SK-N-SH (cell line): ENCODE data around the gene PPP2R3B. TPM values are rescaled to one million over a fixed set of nuclear protein-coding genes. Genes with fewer than 3 reads are reported as not detected.

ENCODE experiments used
- CTCF ChIA-PET: fragments of 300-600, 350-600 bp; formaldehyde crosslinking; extraction: SDS; loops from one replicate; lab custom pipeline; 2021; lab: Yijun Ruan, JAX
- POLR2A ChIA-PET: fragments of 350-600 bp; sonication (Branson Sonifier 250); formaldehyde crosslinking; extraction: SDS; loops from one replicate; lab custom pipeline; 2020; ENCODE audit warnings: antibody characterized with exemption, inconsistent platforms; lab: Yijun Ruan, JAX
- DNase-seq: peaks from one replicate; pipeline ENCODE4 v3.0.0; 2012
- H2AFZ ChIP-seq: fragments of 200-600 bp; sonication (generic); 2 replicates; pipeline ENCODE4 v1.8.1; 2016; ENCODE audit warnings: antibody characterized with exemption, mild to moderate bottlenecking, low read depth
- H3F3A ChIP-seq: fragments of 200-600 bp; sonication (generic); replicated peaks from 2 replicates; pipeline ENCODE3; 2016; ENCODE audit warnings: antibody characterized with exemption, mild to moderate bottlenecking; ENCODE audit not compliant: insufficient read depth
- H3K27ac ChIP-seq, 2 experiments: fragments of 200-500 bp in 1 of 2; fragments of 200-600 bp in 1 of 2; sonication (Bioruptor generic) in 1 of 2; sonication (generic), shearing (Covaris generic) in 1 of 2; 2 replicates each; pipeline versions ENCODE4 v1.5.1 to v1.6.1; 2014 to 2016; ENCODE audit warnings: low read depth in 2 of 2, inconsistent platforms in 1 of 2, low read length in 1 of 2, mild to moderate bottlenecking in 1 of 2, mixed read lengths in 1 of 2
- H3K27me3 ChIP-seq: fragments of 200-600 bp; sonication (generic), shearing (Covaris generic); 2 replicates; pipeline ENCODE4 v1.6.1; 2016; ENCODE audit warnings: mixed run types; ENCODE audit not compliant: insufficient read depth
- H3K36me3 ChIP-seq, 2 experiments: fragments of 200-500 bp in 1 of 2; fragments of 200-600 bp in 1 of 2; sonication (Bioruptor generic) in 1 of 2; sonication (generic) in 1 of 2; replicated peaks in 1 of 2; 2 replicates each; pipeline versions ENCODE3 to v1.5.1; 2014 to 2016; ENCODE audit warnings: low read length in 1 of 2, mild to moderate bottlenecking in 1 of 2; ENCODE audit not compliant: insufficient read depth in 2 of 2, control insufficient read depth in 1 of 2
- H3K4me1 ChIP-seq, 2 experiments: fragments of 200-500 bp in 1 of 2; fragments of 200-600 bp in 1 of 2; sonication (Bioruptor generic) in 1 of 2; sonication (generic), shearing (Covaris generic) in 1 of 2; 2 replicates each; pipeline versions ENCODE4 v1.5.1 to v1.6.1; 2014 to 2016; ENCODE audit warnings: low read depth in 1 of 2, low read length in 1 of 2, mixed run types in 1 of 2; ENCODE audit not compliant: insufficient read depth in 2 of 2, control insufficient read depth in 1 of 2
- H3K4me2 ChIP-seq: fragments of 200-600 bp; sonication (generic), shearing (Covaris generic); 2 replicates; pipeline ENCODE4 v1.6.1; 2017; ENCODE audit warnings: mixed run types
- H3K4me3 ChIP-seq, 2 experiments: fragments of 200-500 bp in 1 of 2; fragments of 200-600 bp in 1 of 2; sonication (Bioruptor generic) in 1 of 2; sonication (generic), shearing (Covaris generic) in 1 of 2; 2 replicates each; pipeline versions ENCODE4 v1.5.1 to v1.8.1; 2014 to 2016; ENCODE audit warnings: low read depth in 2 of 2, inconsistent platforms in 1 of 2, low read length in 1 of 2, mild to moderate bottlenecking in 1 of 2, mixed read lengths in 1 of 2, moderate library complexity in 1 of 2
- H3K79me2 ChIP-seq: fragments of 200-600 bp; sonication (generic); 2 replicates; pipeline ENCODE4 v1.8.1; 2017; ENCODE audit warnings: mild to moderate bottlenecking; ENCODE audit not compliant: insufficient read depth
- H3K9ac ChIP-seq: fragments of 200-600 bp; sonication (generic); 2 replicates; pipeline ENCODE4 v1.6.1; 2017; ENCODE audit warnings: mixed run types
- H3K9me2 ChIP-seq: fragments of 200-600 bp; sonication (generic); 2 replicates; pipeline ENCODE4 v1.6.1; 2017; ENCODE audit warnings: mixed run types
- H3K9me3 ChIP-seq: fragments of 200-600 bp; sonication (generic); 2 replicates; pipeline ENCODE4 v1.6.1; 2017; ENCODE audit warnings: mixed run types, mild to moderate bottlenecking, moderate library complexity
- H4K20me1 ChIP-seq: fragments of 200-600 bp; sonication (generic); 2 replicates; pipeline ENCODE4 v1.6.1; 2017; ENCODE audit warnings: mild to moderate bottlenecking, mixed run types; ENCODE audit not compliant: insufficient read depth
- CHD2 ChIP-seq: fragments of 150-350 bp; IDR thresholded peaks from 2 replicates; pipeline ENCODE4 v1.6.1; 2018; ENCODE audit warnings: low read length; ENCODE audit not compliant: partially characterized antibody
- CTCF ChIP-seq: fragments of 200-600 bp; sonication (generic); IDR thresholded peaks from 2 replicates; pipeline ENCODE4 v1.6.1; 2017; ENCODE audit warnings: antibody characterized with exemption, mild to moderate bottlenecking, moderate library complexity
- ELF1 ChIP-seq: IDR thresholded peaks from 2 replicates; pipeline ENCODE4 v1.4.0; 2012
- FOSL2 ChIP-seq: IDR thresholded peaks from 2 replicates; pipeline ENCODE4 v1.4.0; 2012; ENCODE audit warnings: low read depth, mild to moderate bottlenecking, moderate library complexity, borderline replicate concordance
- FOXM1 ChIP-seq: IDR thresholded peaks from 2 replicates; pipeline ENCODE4 v1.4.0; 2012; ENCODE audit warnings: low read depth, mild to moderate bottlenecking
- GABPA ChIP-seq: IDR thresholded peaks from 2 replicates; pipeline ENCODE4 v1.4.0; 2012; ENCODE audit warnings: low read depth, mild to moderate bottlenecking
- JUND ChIP-seq: IDR thresholded peaks from 2 replicates; pipeline ENCODE4 v1.4.0; 2012
- MXI1 ChIP-seq: IDR thresholded peaks from 2 replicates; pipeline ENCODE4 v1.6.1; 2012; ENCODE audit warnings: mild to moderate bottlenecking, low read depth, low read length, improper control_type of control experiment
- NFIC ChIP-seq: IDR thresholded peaks from 2 replicates; pipeline ENCODE4 v1.4.0; 2012; ENCODE audit warnings: borderline replicate concordance
- PBX3 ChIP-seq: IDR thresholded peaks from 2 replicates; pipeline ENCODE4; 2012
- RAD21 ChIP-seq: IDR thresholded peaks from 2 replicates; pipeline ENCODE4 v1.6.1; 2012; ENCODE audit warnings: mild to moderate bottlenecking, low read length
- RCOR1 ChIP-seq: fragments of 150-350 bp; IDR thresholded peaks from 2 replicates; pipeline ENCODE4 v1.6.1; 2017; ENCODE audit warnings: antibody characterized with exemption, low read length
- RFX5 ChIP-seq: IDR thresholded peaks from 2 replicates; pipeline ENCODE4 v1.6.1; 2012; ENCODE audit warnings: mild to moderate bottlenecking, improper control_type of control experiment, low read length
- RXRA ChIP-seq: IDR thresholded peaks from 2 replicates; pipeline ENCODE4 v1.4.0; 2012; ENCODE audit warnings: low read depth, mild to moderate bottlenecking, borderline replicate concordance
- SIN3A ChIP-seq: IDR thresholded peaks from 2 replicates; pipeline ENCODE4 v1.6.1; 2012; ENCODE audit warnings: low read depth, mild to moderate bottlenecking, low read length, moderate library complexity, borderline replicate concordance
- SMC3 ChIP-seq: IDR thresholded peaks from 2 replicates; pipeline ENCODE4 v1.6.1; 2012; ENCODE audit warnings: low read depth, low read length, improper control_type of control experiment
- TAF1 ChIP-seq: IDR thresholded peaks from 2 replicates; pipeline ENCODE4 v1.6.1; 2012; ENCODE audit warnings: low read depth, mild to moderate bottlenecking, low read length, moderate library complexity, borderline replicate concordance
- TCF12 ChIP-seq: IDR thresholded peaks from 2 replicates; pipeline ENCODE4 v1.4.0; 2012
- TEAD4 ChIP-seq: IDR thresholded peaks from 2 replicates; pipeline ENCODE4 v1.4.0; 2012; ENCODE audit warnings: mild to moderate bottlenecking, borderline replicate concordance; ENCODE audit not compliant: insufficient read depth
- WGBS: methylation state at CpG from one replicate; pipeline ENCODE4 v1.1.6; 2017; ENCODE audit warnings: low lambda C conversion rate; 5-methylcytosine and 5-hydroxymethylcytosine counted together
- polyA plus RNA-seq, 3 experiments: library from polyadenylated mRNA; depleted of rRNA; stranded (reverse); fragments of >200 nt; gene quantifications; 2 replicates each; pipeline ENCODE4 v1.2.3, GENCODE V29; 2012
- TF ChIP-seq, protein P1 (sequence below): fragments of 150-350 bp; IDR thresholded peaks from 2 replicates; pipeline ENCODE4 v1.6.1; 2016; ENCODE audit warnings: mild to moderate bottlenecking, low read depth, low read length
- TF ChIP-seq, protein P2 (sequence below): IDR thresholded peaks from 2 replicates; pipeline ENCODE4 v1.4.0; 2012; ENCODE audit warnings: low read depth, borderline replicate concordance

Gene PPP2R3B
- polyA plus RNA-seq, 1 of the 3 experiments (the other 2 are of a cell fraction) = 19.4 TPM

- no peaks in the 10 kb centered on the region for H3K4me1 ChIP-seq
- H3K36me3 ChIP-seq = peaks cover 18 to 25% of the 10 kb centered on the region in 2 experiments
- H3K4me2 ChIP-seq = no peak overlapping the region
- no peaks in the 10 kb centered on the region for H3K9me3 ChIP-seq
- POLR2A ChIA-PET = no interaction called here
- H3K27ac ChIP-seq = no peak overlapping the region
- H2AFZ ChIP-seq = no peak overlapping the region
- peaks cover 14% of the 10 kb centered on the region; the same call in 1 of the 2 replicates for H4K20me1 ChIP-seq
- peaks cover 28% of the 10 kb centered on the region for H3F3A ChIP-seq
- DNase-seq = no peak
- H3K27me3 ChIP-seq = no peaks in the 10 kb centered on the region
- TF ChIP-seq TAF1 (no peak), FOSL2 (no peak), RFX5 (no peak), JUND (no peak), TEAD4 (no peak), NFIC (no peak), GABPA (no peak), RXRA (no peak), TCF12 (no peak), RCOR1 (no peak), PBX3 (no peak), RAD21 (no peak), MXI1 (no peak), ELF1 (no peak), SIN3A (no peak), SMC3 (no peak), FOXM1 (no peak)
- TF ChIP-seq, protein P1, sequence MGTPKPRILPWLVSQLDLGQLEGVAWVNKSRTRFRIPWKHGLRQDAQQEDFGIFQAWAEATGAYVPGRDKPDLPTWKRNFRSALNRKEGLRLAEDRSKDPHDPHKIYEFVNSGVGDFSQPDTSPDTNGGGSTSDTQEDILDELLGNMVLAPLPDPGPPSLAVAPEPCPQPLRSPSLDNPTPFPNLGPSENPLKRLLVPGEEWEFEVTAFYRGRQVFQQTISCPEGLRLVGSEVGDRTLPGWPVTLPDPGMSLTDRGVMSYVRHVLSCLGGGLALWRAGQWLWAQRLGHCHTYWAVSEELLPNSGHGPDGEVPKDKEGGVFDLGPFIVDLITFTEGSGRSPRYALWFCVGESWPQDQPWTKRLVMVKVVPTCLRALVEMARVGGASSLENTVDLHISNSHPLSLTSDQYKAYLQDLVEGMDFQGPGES = no peak
- TF ChIP-seq, protein P2, sequence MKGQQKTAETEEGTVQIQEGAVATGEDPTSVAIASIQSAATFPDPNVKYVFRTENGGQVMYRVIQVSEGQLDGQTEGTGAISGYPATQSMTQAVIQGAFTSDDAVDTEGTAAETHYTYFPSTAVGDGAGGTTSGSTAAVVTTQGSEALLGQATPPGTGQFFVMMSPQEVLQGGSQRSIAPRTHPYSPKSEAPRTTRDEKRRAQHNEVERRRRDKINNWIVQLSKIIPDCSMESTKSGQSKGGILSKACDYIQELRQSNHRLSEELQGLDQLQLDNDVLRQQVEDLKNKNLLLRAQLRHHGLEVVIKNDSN = no peak
- H3K4me3 ChIP-seq = no peak overlapping the region
- no peaks in the 10 kb centered on the region for H3K9me2 ChIP-seq
- H3K79me2 ChIP-seq = no peaks in the 10 kb centered on the region
- 95% methylated on average over 19 of the region's 19 CpGs for WGBS
- H3K9ac ChIP-seq = no peak overlapping the region
- CTCF ChIA-PET = no interaction called here
These were observed 83.7 kb downstream of the PPP2R3B start for GRCh38 chrX:302975-303374.

GRCh38 chrX:300334-300733 is 86.4 kb downstream of the PPP2R3B start:
- Histone ChIP-seq H4K20me1 (no peaks in the 10 kb centered on the region), H3K9ac (no peak overlapping the region), H3K9me2 (no peaks in the 10 kb centered on the region), H3K4me2 (no peak overlapping the region), H2AFZ (no peak overlapping the region), H3K9me3 (no peaks in the 10 kb centered on the region), H3F3A (peaks cover 12% of the 10 kb centered on the region), H3K27me3 (no peaks in the 10 kb centered on the region), H3K4me1 (no peaks in the 10 kb centered on the region), H3K27ac (no peak overlapping the region), H3K79me2 (no peaks in the 10 kb centered on the region), H3K36me3 (peaks cover 6 to 10% of the 10 kb centered on the region in 2 experiments), H3K4me3 (no peak overlapping the region)
- 91% methylated on average over 8 of the region's 8 CpGs for WGBS
- POLR2A ChIA-PET = no interaction called here
- DNase-seq = no peak
- CTCF ChIA-PET = no interaction called here
- TF ChIP-seq SMC3 (no peak), RAD21 (no peak), CHD2 (no peak), NFIC (no peak), SIN3A (no peak), GABPA (no peak), CTCF (no peak), TEAD4 (no peak)
- TF ChIP-seq, protein P2 = no peak
